Liver (tissue), 3 donors: ENCODE data around the gene TAMALIN.

Experiments
- ATF3 ChIP-seq: IDR thresholded peaks from 2 replicates; pipeline ENCODE4 v1.6.1; 2016; ENCODE audit warnings: antibody characterized with exemption
- CTCF ChIP-seq: fragments of 150-350 bp; IDR thresholded peaks from 2 replicates; pipeline ENCODE4 v1.5.1; 2017; ENCODE audit warnings: improper control_type of control experiment, low read depth, low read length; ENCODE audit not compliant: missing input control
- EGR1 ChIP-seq, 2 donors: IDR thresholded peaks; 2 replicates each; pipeline ENCODE4 v1.6.1; 2016 to 2018; ENCODE audit warnings: antibody characterized with exemption in 2 of 2, low read depth in 2 of 2
- GABPA ChIP-seq, 2 donors: IDR thresholded peaks in 1 of 2; conservative IDR thresholded peaks in 1 of 2; 2 replicates each; pipeline ENCODE4 v1.6.1; 2016; ENCODE audit warnings: antibody characterized with exemption in 2 of 2, mild to moderate bottlenecking in 1 of 2, moderate library complexity in 1 of 2
- JUND ChIP-seq, 2 donors: IDR thresholded peaks; 2 replicates each; pipeline ENCODE4 v1.6.1; 2016; ENCODE audit warnings: antibody characterized with exemption in 2 of 2
- MAX ChIP-seq: IDR thresholded peaks from 2 replicates; pipeline ENCODE4 v1.6.1; 2016; ENCODE audit warnings: antibody characterized with exemption
- RAD21 ChIP-seq, 2 donors: IDR thresholded peaks; 2 replicates each; pipeline ENCODE4 v1.6.1; 2016; ENCODE audit warnings: antibody characterized with exemption in 2 of 2, mild to moderate bottlenecking in 2 of 2
- REST ChIP-seq: IDR thresholded peaks from 2 replicates; pipeline ENCODE4 v1.6.1; 2016; ENCODE audit warnings: antibody characterized with exemption, mild to moderate bottlenecking
- TAF1 ChIP-seq: conservative IDR thresholded peaks from 2 replicates; pipeline ENCODE4 v1.6.1; 2016; ENCODE audit warnings: antibody characterized with exemption, mild to moderate bottlenecking
- YY1 ChIP-seq: IDR thresholded peaks from 2 replicates; pipeline ENCODE4 v1.6.1; 2016; ENCODE audit warnings: antibody characterized with exemption, mild to moderate bottlenecking
- ZBTB33 ChIP-seq: IDR thresholded peaks from 2 replicates; pipeline ENCODE4 v1.6.1; 2016; ENCODE audit warnings: antibody characterized with exemption
- donor health status: healthy.
- donor health status: healthy.

- TF ChIP-seq CTCF (no peak), RAD21 (IDR thresholded peaks at IDR 0.05) (no peak), JUND (IDR thresholded peaks at IDR 0.05) (no peak), REST (no peak), YY1 (no peak), MAX (no peak), ATF3 (no peak), TAF1 (no peak), ZBTB33 (no peak), EGR1 (IDR thresholded peaks at IDR 0.05; ENCODE audit: low read depth in 2 of 2) (no peak), GABPA (IDR thresholded peaks at IDR 0.05 in 1 of 2, conservative IDR thresholded peaks at IDR 0.05 in 1 of 2) (no peak)
These were observed 9.6 kb upstream of the TAMALIN start for GRCh38 chr12:51997136-51997535.
